ENCODE measurements around the gene ENOX2.

ENOX2 gene

GRCh38 chrX:130861462-130861861 lies 41.5 kb downstream of the ENOX2 start:
- Mint-ChIP-seq H3K27me3 (no peaks in the 10 kb centered on the region), H3K36me3 (ENCODE audit: low read depth) (peaks cover 3% of the 10 kb centered on the region), H3K27ac (no peak overlapping the region), H3K9me3 (no peaks in the 10 kb centered on the region), H3K4me1 (peaks cover 8% of the 10 kb centered on the region), H3K4me3 (no peak overlapping the region)
- no peak for DNase-seq
- ATAC-seq, result no peak

DNA sequence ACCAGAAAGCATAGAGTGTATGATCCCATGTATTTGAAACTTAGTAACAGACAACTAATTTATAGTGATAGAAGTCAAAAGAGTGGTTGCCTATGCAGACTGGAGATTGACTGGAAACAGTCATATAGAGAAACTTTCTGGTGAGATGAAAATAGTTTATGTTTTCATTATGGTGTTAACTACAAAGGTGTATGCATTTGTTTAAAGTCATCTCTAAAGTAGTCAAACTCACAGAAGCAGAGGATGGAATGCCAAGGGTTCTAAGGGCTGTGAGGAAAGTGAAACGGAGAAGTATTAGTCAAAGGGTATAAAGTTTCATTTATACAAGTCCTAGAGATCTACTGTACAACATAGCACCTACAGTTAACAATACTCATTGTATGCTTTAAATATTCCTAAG lies 45.8 kb downstream of the ENOX2 start:
- no peaks in the 10 kb centered on the region for H3K9me3 Mint-ChIP-seq
- H3K27me3 Mint-ChIP-seq, result no peaks in the 10 kb centered on the region
- H3K27ac Mint-ChIP-seq, result peak overlapping the region; percentile 49
- H3K4me1 Mint-ChIP-seq, result peaks cover 8% of the 10 kb centered on the region
- peak; percentile 87 for ATAC-seq
- H3K36me3 Mint-ChIP-seq (ENCODE audit: low read depth), result peaks cover 15% of the 10 kb centered on the region
- DNase-seq, result no peak
- no peak overlapping the region for H3K4me3 Mint-ChIP-seq

GRCh38 chrX:130851569-130851968 lies 51.4 kb downstream of the ENOX2 start:
- H3K36me3 Mint-ChIP-seq (ENCODE audit: low read depth), result peaks cover 13% of the 10 kb centered on the region
- H3K27ac Mint-ChIP-seq, result no peak overlapping the region
- no peaks in the 10 kb centered on the region for H3K27me3 Mint-ChIP-seq
- H3K4me3 Mint-ChIP-seq, result no peak overlapping the region
- peaks cover 11% of the 10 kb centered on the region for H3K4me1 Mint-ChIP-seq
- no peak for DNase-seq
- ATAC-seq, result no peak
- H3K9me3 Mint-ChIP-seq, result no peaks in the 10 kb centered on the region

GRCh38 chrX:130848763-130849162 lies 54.2 kb downstream of the ENOX2 start:
- H3K9me3 Mint-ChIP-seq, result no peaks in the 10 kb centered on the region
- H3K4me1 Mint-ChIP-seq, result peaks cover 11% of the 10 kb centered on the region
- H3K27me3 Mint-ChIP-seq, result no peaks in the 10 kb centered on the region
- no peak for ATAC-seq
- H3K4me3 Mint-ChIP-seq, result no peak overlapping the region
- H3K27ac Mint-ChIP-seq, result no peak overlapping the region
- peaks cover 3% of the 10 kb centered on the region for H3K36me3 Mint-ChIP-seq (ENCODE audit: low read depth)
- no peak for DNase-seq

GRCh38 chrX:130846746-130847145 lies 56.3 kb downstream of the ENOX2 start:
- Mint-ChIP-seq H3K4me1 (peaks cover 11% of the 10 kb centered on the region), H3K27me3 (no peaks in the 10 kb centered on the region)
- DNase-seq, result no peak

GRCh38 chrX:130841776-130842175 lies 61.2 kb downstream of the ENOX2 start:
- no peak overlapping the region for H3K27ac Mint-ChIP-seq
- H3K4me3 Mint-ChIP-seq, result no peak overlapping the region
- no peaks in the 10 kb centered on the region for H3K27me3 Mint-ChIP-seq
- no peak for ATAC-seq
- no peaks in the 10 kb centered on the region for H3K9me3 Mint-ChIP-seq
- H3K4me1 Mint-ChIP-seq, result no peaks in the 10 kb centered on the region
- peaks cover 3% of the 10 kb centered on the region for H3K36me3 Mint-ChIP-seq (ENCODE audit: low read depth)
- no peak for DNase-seq

More at GRCh38 chrX:130846746-130847145, 56.3 kb downstream of the ENOX2 start:
- Mint-ChIP-seq H3K9me3 (no peaks in the 10 kb centered on the region), H3K4me3 (no peak overlapping the region), H3K36me3 (ENCODE audit: low read depth) (peaks cover 3% of the 10 kb centered on the region), H3K27ac (no peak overlapping the region)
- no peak for ATAC-seq

DNA sequence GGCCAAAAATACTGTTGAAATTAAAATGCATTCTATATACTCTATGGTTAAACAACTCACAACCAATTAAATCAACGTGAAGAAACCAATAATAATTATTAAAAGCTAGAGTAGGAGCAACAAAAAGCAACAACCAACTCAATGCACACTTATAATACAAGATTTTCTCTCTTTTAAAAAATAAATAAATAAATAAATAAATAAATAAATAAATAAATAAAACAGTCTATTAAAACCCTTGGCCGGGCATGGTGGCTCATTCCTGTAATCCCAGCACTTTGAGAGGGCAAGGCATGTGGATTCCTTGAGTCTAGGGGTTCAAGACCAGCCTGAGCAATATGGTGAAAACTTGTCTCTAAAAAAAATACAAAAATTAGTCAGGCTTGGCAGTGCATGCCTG lies 62.7 kb downstream of the ENOX2 start:
- Mint-ChIP-seq H3K36me3 (ENCODE audit: low read depth) (peaks cover 3% of the 10 kb centered on the region), H3K27ac (no peak overlapping the region)

DNA sequence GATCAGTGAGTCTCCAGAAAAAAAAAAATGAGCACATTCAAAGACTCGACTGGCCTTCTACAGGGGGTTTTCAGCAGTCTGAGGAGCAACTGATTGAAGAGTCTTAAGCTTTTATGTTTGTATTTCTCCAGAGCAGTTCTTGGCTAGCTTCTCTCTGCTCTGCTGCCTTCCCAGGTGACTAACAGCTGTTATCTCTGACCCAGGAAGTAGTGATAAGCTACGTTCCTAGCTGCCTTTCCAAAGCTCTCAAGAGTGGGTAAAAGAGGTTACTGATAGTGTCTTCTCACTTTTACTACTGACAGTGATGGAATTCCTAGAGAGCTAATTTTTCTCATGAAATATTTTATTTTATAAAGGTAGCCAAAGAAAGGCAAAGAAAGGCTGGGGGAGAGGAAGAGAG lies 66.6 kb downstream of the ENOX2 start:
- Mint-ChIP-seq H3K27me3 (no peaks in the 10 kb centered on the region), H3K4me3 (no peak overlapping the region), H3K27ac (no peak overlapping the region), H3K4me1 (peaks cover 22% of the 10 kb centered on the region), H3K9me3 (no peaks in the 10 kb centered on the region), H3K36me3 (ENCODE audit: low read depth) (no peaks in the 10 kb centered on the region)
- DNase-seq (no peak), ATAC-seq (no peak)

More for the DNA sequence above, 62.7 kb downstream of the ENOX2 start:
- Mint-ChIP-seq H3K4me1 (peaks cover 3% of the 10 kb centered on the region), H3K4me3 (no peak overlapping the region), H3K9me3 (no peaks in the 10 kb centered on the region), H3K27me3 (no peaks in the 10 kb centered on the region)
- DNase-seq (no peak), ATAC-seq (no peak)

GRCh38 chrX:130834830-130835229 lies 68.2 kb downstream of the ENOX2 start:
- H3K9me3 Mint-ChIP-seq, result no peaks in the 10 kb centered on the region
- H3K27me3 Mint-ChIP-seq, result no peaks in the 10 kb centered on the region
- H3K4me3 Mint-ChIP-seq, result no peak overlapping the region
- no peak overlapping the region for H3K27ac Mint-ChIP-seq
- DNase-seq (no peak), ATAC-seq (no peak)
- H3K4me1 Mint-ChIP-seq, result peaks cover 29% of the 10 kb centered on the region
- H3K36me3 Mint-ChIP-seq (ENCODE audit: low read depth), result no peaks in the 10 kb centered on the region

- no peak for ATAC-seq
- no peaks in the 10 kb centered on the region for H3K27me3 Mint-ChIP-seq
- no peaks in the 10 kb centered on the region for H3K9me3 Mint-ChIP-seq
- no peak overlapping the region for H3K4me3 Mint-ChIP-seq
- H3K36me3 Mint-ChIP-seq (ENCODE audit: low read depth), result no peaks in the 10 kb centered on the region
- H3K27ac Mint-ChIP-seq, result no peak overlapping the region
- H3K4me1 Mint-ChIP-seq, result peaks cover 29% of the 10 kb centered on the region
- DNase-seq, result no peak
Measured at GRCh38 chrX:130834149-130834548, 68.9 kb downstream of the ENOX2 start.

DNA sequence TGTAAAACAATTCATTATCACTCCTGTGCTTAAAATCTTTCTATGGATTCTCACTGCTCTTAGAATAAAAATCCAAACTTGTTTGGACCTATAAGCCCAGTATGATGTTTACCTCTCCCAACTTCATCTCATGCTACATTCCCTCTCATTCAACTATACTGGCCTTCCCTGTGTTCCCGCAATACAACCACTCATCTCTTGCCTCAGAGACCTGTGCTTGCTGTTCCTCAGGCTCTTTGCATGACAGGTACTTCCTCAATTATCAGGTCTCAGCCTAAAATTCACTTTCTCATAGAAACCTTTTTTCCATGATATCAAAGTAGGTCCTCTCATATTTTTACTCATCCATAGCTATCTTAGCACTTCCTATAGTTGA lies 71.7 kb downstream of the ENOX2 start:
- ATAC-seq, result no peak
- Mint-ChIP-seq H3K4me1 (peaks cover 29% of the 10 kb centered on the region), H3K27ac (no peak overlapping the region), H3K36me3 (ENCODE audit: low read depth) (peaks cover 1% of the 10 kb centered on the region), H3K27me3 (no peaks in the 10 kb centered on the region), H3K4me3 (no peak overlapping the region), H3K9me3 (no peaks in the 10 kb centered on the region)
- DNase-seq, result no peak

DNA sequence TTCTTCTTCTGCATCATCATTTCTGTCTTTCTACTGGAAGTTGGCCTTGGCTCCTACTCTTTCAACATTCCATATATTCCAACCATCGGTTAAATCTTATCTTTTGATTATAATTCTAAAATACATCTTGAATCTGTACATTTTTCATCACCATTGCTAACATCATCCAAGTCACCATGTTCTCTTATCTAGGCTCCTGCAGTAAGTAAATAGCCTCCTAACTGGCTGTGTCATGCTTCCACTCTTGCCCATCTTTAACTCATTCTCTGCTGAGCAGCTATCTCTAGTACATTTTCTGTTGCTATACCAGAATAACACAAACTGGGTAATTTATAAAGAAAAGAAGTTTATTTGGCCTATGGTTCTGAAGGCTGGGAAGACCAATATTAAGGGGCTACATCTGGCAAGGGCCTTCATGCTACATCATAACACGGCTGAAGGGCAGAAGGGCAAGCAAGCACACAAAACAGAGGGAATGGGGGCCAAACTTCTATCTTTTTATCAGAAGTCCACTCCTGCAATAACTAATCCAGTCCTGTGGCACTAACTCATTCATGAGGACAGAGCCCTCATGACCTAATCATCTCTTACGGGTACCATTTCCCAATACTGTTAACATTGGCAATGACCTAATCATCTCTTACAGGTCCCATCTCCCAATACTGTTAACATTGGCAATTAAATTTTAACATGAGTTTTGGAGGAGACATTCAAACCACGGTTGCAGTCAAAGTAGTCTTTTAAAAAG lies 72.2 kb downstream of the ENOX2 start:
- peaks cover 1% of the 10 kb centered on the region for H3K36me3 Mint-ChIP-seq (ENCODE audit: low read depth)
- H3K4me3 Mint-ChIP-seq, result no peak overlapping the region
- H3K4me1 Mint-ChIP-seq, result peaks cover 26% of the 10 kb centered on the region
- DNase-seq (no peak), ATAC-seq (no peak)
- H3K27me3 Mint-ChIP-seq, result no peaks in the 10 kb centered on the region
- H3K27ac Mint-ChIP-seq, result no peak overlapping the region
- H3K9me3 Mint-ChIP-seq, result no peaks in the 10 kb centered on the region

GRCh38 chrX:130829526-130830515 lies 73.2 kb downstream of the ENOX2 start:
- H3K27ac Mint-ChIP-seq, result no peak overlapping the region

GRCh38 chrX:130828641-130829040 lies 74.4 kb downstream of the ENOX2 start:
- no peaks in the 10 kb centered on the region for H3K27me3 Mint-ChIP-seq
- no peaks in the 10 kb centered on the region for H3K9me3 Mint-ChIP-seq
- H3K27ac Mint-ChIP-seq, result no peak overlapping the region
- peaks cover 1% of the 10 kb centered on the region for H3K36me3 Mint-ChIP-seq (ENCODE audit: low read depth)
- H3K4me3 Mint-ChIP-seq, result no peak overlapping the region
- H3K4me1 Mint-ChIP-seq, result peaks cover 23% of the 10 kb centered on the region
- no peak for DNase-seq
- no peak for ATAC-seq

More at GRCh38 chrX:130829526-130830515, 73.2 kb downstream of the ENOX2 start:
- DNase-seq (no peak), ATAC-seq (no peak)
- no peaks in the 10 kb centered on the region for H3K9me3 Mint-ChIP-seq
- H3K36me3 Mint-ChIP-seq (ENCODE audit: low read depth), result peaks cover 1% of the 10 kb centered on the region
- peaks cover 24% of the 10 kb centered on the region for H3K4me1 Mint-ChIP-seq
- no peak overlapping the region for H3K4me3 Mint-ChIP-seq
- H3K27me3 Mint-ChIP-seq, result no peaks in the 10 kb centered on the region

GRCh38 chrX:130827648-130828047 lies 75.4 kb downstream of the ENOX2 start:
- Mint-ChIP-seq H3K36me3 (ENCODE audit: low read depth) (peaks cover 1% of the 10 kb centered on the region), H3K27ac (no peak overlapping the region), H3K4me1 (peaks cover 15% of the 10 kb centered on the region), H3K9me3 (no peaks in the 10 kb centered on the region), H3K4me3 (no peak overlapping the region), H3K27me3 (no peaks in the 10 kb centered on the region)
- ATAC-seq (no peak), DNase-seq (no peak)

Data from activated naive CD8-positive, alpha-beta T cell treated with anti-CD3 and anti-CD28 coated beads, Interleukin-2, amount 50 U/mL, for 24 hours (primary cell).